Peyer's patch (tissue), 4 donors: Measurements from ENCODE around the gene PTPN3.

Experiments used
- POLR2A ChIP-seq, 2 donors: fragments of 450-650 bp; IDR thresholded peaks; one replicate each; pipeline ENCODE4 v1.5.1; 2017; ENCODE audit warnings: antibody characterized with exemption in 2 of 2, mild to moderate bottlenecking in 2 of 2, moderate library complexity in 2 of 2
- TF ChIP-seq, protein P1 (sequence below), 6 experiments: fragments of 450-650 bp in 4 of 6; fragments of 200-600 bp in 2 of 6; sonication (generic) in 1 of 6; IDR thresholded peaks; one replicate each; pipeline ENCODE4 v1.5.1; 2017 to 2019; ENCODE audit warnings: antibody characterized with exemption in 6 of 6, mild to moderate bottlenecking in 3 of 6, moderate library complexity in 1 of 6

DNA sequence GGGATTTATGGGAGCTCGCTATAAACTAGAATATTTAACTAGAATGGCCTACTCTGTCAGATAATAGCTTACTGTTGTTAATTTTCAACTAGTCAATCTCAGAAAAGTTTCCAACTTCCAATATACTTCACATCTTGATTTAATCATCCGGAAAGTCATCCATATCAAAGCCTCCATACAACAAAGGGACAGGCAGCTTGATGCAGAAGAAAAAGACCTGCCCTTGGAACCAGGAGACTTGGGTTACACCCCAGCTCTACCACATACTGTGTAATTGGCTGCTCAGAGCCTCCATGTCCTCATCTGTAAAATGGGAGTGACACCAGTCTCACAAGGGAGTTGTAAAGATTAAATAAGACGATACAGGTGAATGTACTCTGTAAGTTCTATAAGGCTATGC, 1.9 kb downstream of the PTPN3 start:
- TF ChIP-seq, protein P1, sequence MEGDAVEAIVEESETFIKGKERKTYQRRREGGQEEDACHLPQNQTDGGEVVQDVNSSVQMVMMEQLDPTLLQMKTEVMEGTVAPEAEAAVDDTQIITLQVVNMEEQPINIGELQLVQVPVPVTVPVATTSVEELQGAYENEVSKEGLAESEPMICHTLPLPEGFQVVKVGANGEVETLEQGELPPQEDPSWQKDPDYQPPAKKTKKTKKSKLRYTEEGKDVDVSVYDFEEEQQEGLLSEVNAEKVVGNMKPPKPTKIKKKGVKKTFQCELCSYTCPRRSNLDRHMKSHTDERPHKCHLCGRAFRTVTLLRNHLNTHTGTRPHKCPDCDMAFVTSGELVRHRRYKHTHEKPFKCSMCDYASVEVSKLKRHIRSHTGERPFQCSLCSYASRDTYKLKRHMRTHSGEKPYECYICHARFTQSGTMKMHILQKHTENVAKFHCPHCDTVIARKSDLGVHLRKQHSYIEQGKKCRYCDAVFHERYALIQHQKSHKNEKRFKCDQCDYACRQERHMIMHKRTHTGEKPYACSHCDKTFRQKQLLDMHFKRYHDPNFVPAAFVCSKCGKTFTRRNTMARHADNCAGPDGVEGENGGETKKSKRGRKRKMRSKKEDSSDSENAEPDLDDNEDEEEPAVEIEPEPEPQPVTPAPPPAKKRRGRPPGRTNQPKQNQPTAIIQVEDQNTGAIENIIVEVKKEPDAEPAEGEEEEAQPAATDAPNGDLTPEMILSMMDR (IDR thresholded peaks at IDR 0.05): no peak
- TF ChIP-seq POLR2A (IDR thresholded peaks at IDR 0.05): peak in 1 of 2 donors; percentile 23
